22Rv1 (cell line): ENCODE results near the gene DDX41.

Experiments used
- ZFX ChIP-seq: fragments of 450-650 bp; IDR thresholded peaks from 2 replicates; pipeline ENCODE4 v1.6.1; 2017; ENCODE audit warnings: antibody characterized with exemption, borderline replicate concordance
- TF ChIP-seq, protein P1 (sequence below): fragments of 450-650 bp; IDR thresholded peaks from 2 replicates; pipeline ENCODE4 v1.5.1; 2017; ENCODE audit warnings: mild to moderate bottlenecking

- TF ChIP-seq, protein P1, sequence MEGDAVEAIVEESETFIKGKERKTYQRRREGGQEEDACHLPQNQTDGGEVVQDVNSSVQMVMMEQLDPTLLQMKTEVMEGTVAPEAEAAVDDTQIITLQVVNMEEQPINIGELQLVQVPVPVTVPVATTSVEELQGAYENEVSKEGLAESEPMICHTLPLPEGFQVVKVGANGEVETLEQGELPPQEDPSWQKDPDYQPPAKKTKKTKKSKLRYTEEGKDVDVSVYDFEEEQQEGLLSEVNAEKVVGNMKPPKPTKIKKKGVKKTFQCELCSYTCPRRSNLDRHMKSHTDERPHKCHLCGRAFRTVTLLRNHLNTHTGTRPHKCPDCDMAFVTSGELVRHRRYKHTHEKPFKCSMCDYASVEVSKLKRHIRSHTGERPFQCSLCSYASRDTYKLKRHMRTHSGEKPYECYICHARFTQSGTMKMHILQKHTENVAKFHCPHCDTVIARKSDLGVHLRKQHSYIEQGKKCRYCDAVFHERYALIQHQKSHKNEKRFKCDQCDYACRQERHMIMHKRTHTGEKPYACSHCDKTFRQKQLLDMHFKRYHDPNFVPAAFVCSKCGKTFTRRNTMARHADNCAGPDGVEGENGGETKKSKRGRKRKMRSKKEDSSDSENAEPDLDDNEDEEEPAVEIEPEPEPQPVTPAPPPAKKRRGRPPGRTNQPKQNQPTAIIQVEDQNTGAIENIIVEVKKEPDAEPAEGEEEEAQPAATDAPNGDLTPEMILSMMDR = no peak
- TF ChIP-seq ZFX = no peak
These were observed 34.4 kb downstream of the DDX41 start for GRCh38 chr5:177482359-177482795.
